Loucy (cell line): ENCODE measurements around the gene NXPH1.

Source experiments
- H2AFZ ChIP-seq: fragments of 200-600 bp; sonication (generic); 2 replicates; pipeline ENCODE4 v1.6.0; 2016; ENCODE audit warnings: antibody characterized with exemption, mild to moderate bottlenecking, low read length, moderate library complexity
- H3F3A ChIP-seq: fragments of 200-600 bp; 2 replicates; pipeline ENCODE4 v1.6.0; 2016; ENCODE audit warnings: antibody characterized with exemption, low read depth, mild to moderate bottlenecking
- H3K27me3 ChIP-seq: fragments of 200-600 bp; sonication (generic); 2 replicates; pipeline ENCODE4 v1.6.1; 2014; ENCODE audit warnings: low read length, mild to moderate bottlenecking; ENCODE audit not compliant: insufficient read depth, poor library complexity, severe bottlenecking
- H3K36me3 ChIP-seq: fragments of 200-600 bp; sonication (generic); 2 replicates; pipeline ENCODE4 v1.6.1; 2016; ENCODE audit warnings: low read length; ENCODE audit not compliant: insufficient read depth
- H3K4me1 ChIP-seq: fragments of 200-600 bp; sonication (generic); 2 replicates; pipeline ENCODE4 v1.5.1; 2014; ENCODE audit warnings: low read length, mild to moderate bottlenecking; ENCODE audit not compliant: insufficient read depth, poor library complexity, severe bottlenecking
- H3K4me2 ChIP-seq: fragments of 200-600 bp; sonication (generic); 2 replicates; pipeline ENCODE4 v1.6.0; 2014; ENCODE audit warnings: antibody characterized with exemption, low read length, low read depth, mild to moderate bottlenecking; ENCODE audit not compliant: poor library complexity, severe bottlenecking
- H3K4me3 ChIP-seq: fragments of 200-600 bp; sonication (generic); 2 replicates; pipeline ENCODE4 v1.5.1; 2014; ENCODE audit warnings: low read length, mild to moderate bottlenecking, mixed read lengths; ENCODE audit not compliant: poor library complexity, severe bottlenecking
- H3K79me2 ChIP-seq: fragments of 200-600 bp; sonication (generic); 2 replicates; pipeline ENCODE4 v1.6.1; 2014; ENCODE audit warnings: low read length; ENCODE audit not compliant: insufficient read depth
- H3K9ac ChIP-seq: fragments of 200-600 bp; sonication (generic); 2 replicates; pipeline ENCODE4 v1.6.0; 2014; ENCODE audit warnings: mild to moderate bottlenecking, low read depth, low read length, moderate library complexity; ENCODE audit not compliant: poor library complexity, severe bottlenecking
- H3K9me2 ChIP-seq: fragments of 200-600 bp; sonication (generic); replicated peaks from 2 replicates; pipeline ENCODE4 v1.6.1; 2016; ENCODE audit warnings: low read depth, low read length, mixed read lengths
- H3K9me3 ChIP-seq: fragments of 200-600 bp; sonication (generic); 2 replicates; pipeline ENCODE4 v1.6.1; 2014; ENCODE audit warnings: mild to moderate bottlenecking, antibody characterized with exemption, low read length, low read depth; ENCODE audit not compliant: insufficient read depth
- H4K20me1 ChIP-seq: fragments of 200-600 bp; sonication (generic); 2 replicates; pipeline ENCODE4 v1.6.0; 2014; ENCODE audit warnings: antibody characterized with exemption, low read length, mild to moderate bottlenecking; ENCODE audit not compliant: insufficient read depth, poor library complexity, severe bottlenecking
- CTCF ChIP-seq: fragments of 200-600 bp; sonication (generic); conservative IDR thresholded peaks from 2 replicates; pipeline ENCODE4 v1.5.1; 2014; ENCODE audit warnings: mild to moderate bottlenecking, antibody characterized with exemption, low read length
- EZH2phosphoT487 ChIP-seq: fragments of 200-600 bp; IDR thresholded peaks from 2 replicates; pipeline ENCODE4 v1.6.1; 2018; ENCODE audit warnings: antibody characterized with exemption, mild to moderate bottlenecking, moderate library complexity, borderline replicate concordance

NXPH1 gene

GRCh38 chr7:8442051-8442813, 8.8 kb downstream of the NXPH1 start:
- Histone ChIP-seq H3K9me2 (no peaks in the 10 kb centered on the region), H4K20me1 (no peaks in the 10 kb centered on the region), H3K9ac (no peak overlapping the region), H3K4me2 (no peak overlapping the region), H3K36me3 (no peaks in the 10 kb centered on the region), H3F3A (no peaks in the 10 kb centered on the region), H3K79me2 (no peaks in the 10 kb centered on the region), H3K9me3 (no peaks in the 10 kb centered on the region), H2AFZ (no peak overlapping the region), H3K4me1 (no peaks in the 10 kb centered on the region), H3K27me3 (no peaks in the 10 kb centered on the region), H3K4me3 (no peak overlapping the region)
- TF ChIP-seq CTCF, result no peak
- TF ChIP-seq EZH2phosphoT487, result no peak

GRCh38 chr7:8442814-8443304, 9.4 kb downstream of the NXPH1 start:
- H3K36me3 ChIP-seq, result no peaks in the 10 kb centered on the region
- H3K4me2 ChIP-seq, result no peak overlapping the region
- no peak overlapping the region for H3K9ac ChIP-seq
- H4K20me1 ChIP-seq, result no peaks in the 10 kb centered on the region
- H3K4me1 ChIP-seq, result no peaks in the 10 kb centered on the region
- H3K4me3 ChIP-seq, result no peak overlapping the region
- H3F3A ChIP-seq, result no peaks in the 10 kb centered on the region
- H3K79me2 ChIP-seq, result no peaks in the 10 kb centered on the region
- no peaks in the 10 kb centered on the region for H3K9me2 ChIP-seq
- no peak overlapping the region for H2AFZ ChIP-seq
- TF ChIP-seq EZH2phosphoT487 (no peak), CTCF (no peak)
- H3K27me3 ChIP-seq, result no peaks in the 10 kb centered on the region
- no peaks in the 10 kb centered on the region for H3K9me3 ChIP-seq

- Histone ChIP-seq H3K9ac (no peak overlapping the region), H3K36me3 (no peaks in the 10 kb centered on the region), H3K9me3 (no peaks in the 10 kb centered on the region), H3K9me2 (no peaks in the 10 kb centered on the region), H2AFZ (no peak overlapping the region), H3K27me3 (no peaks in the 10 kb centered on the region), H3K4me1 (no peaks in the 10 kb centered on the region), H3F3A (no peaks in the 10 kb centered on the region), H3K4me2 (no peak overlapping the region), H4K20me1 (no peaks in the 10 kb centered on the region), H3K4me3 (no peak overlapping the region), H3K79me2 (no peaks in the 10 kb centered on the region)
- TF ChIP-seq EZH2phosphoT487 (no peak), CTCF (no peak)
Measured at GRCh38 chr7:8443576-8444467, 10.4 kb downstream of the NXPH1 start.
